Measurements from ENCODE around the gene LRRC19.
A peak's percentile ranks its signal among the peaks of the same experiment; 100 is the strongest.

The LRRC19 gene, protein sequence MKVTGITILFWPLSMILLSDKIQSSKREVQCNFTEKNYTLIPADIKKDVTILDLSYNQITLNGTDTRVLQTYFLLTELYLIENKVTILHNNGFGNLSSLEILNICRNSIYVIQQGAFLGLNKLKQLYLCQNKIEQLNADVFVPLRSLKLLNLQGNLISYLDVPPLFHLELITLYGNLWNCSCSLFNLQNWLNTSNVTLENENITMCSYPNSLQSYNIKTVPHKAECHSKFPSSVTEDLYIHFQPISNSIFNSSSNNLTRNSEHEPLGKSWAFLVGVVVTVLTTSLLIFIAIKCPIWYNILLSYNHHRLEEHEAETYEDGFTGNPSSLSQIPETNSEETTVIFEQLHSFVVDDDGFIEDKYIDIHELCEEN

DNA sequence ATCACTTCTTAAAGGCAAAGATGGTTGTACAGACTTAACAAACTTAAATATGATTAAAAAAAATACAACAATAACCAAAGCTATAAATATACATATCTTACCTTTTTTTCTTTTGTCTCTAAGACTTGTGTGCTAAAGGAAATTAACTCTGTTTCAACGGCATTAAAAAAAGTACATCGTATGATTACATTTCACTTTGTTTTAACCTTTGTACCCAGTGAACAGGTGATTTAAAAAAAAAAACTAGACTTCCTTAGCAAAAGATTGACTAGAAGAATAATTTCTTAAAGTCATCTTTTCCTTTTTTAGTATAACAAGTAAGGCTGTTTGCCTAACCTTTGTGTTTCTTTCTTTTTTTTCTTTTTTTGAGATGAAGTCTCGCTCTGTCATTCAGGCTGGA, at the start of gene LRRC19:
Gene LRRC19, minus strand, starts transcription at position 182 of the 400 bp plus-strand sequence. CDS start 5,978 bp downstream, outside the sequence.
- DNase-seq: no peak

DNA sequence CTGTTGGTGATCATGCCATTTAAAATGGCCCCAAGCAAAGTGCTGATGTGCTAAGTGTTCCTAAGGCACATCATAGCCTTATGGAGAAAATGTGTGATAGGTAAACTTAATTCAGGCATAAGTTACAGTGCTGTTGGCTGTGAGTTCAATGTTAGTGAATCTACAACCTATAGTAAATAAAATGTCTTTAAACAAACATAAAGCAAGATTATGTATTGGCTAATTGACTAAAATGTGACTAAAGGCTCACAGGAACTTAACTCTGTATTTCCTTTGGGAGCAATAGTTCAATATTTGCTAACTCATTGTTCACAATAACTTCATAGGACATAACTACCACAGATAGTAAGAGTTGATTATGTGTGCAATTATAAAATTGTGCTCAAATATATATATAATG, 49.4 kb upstream of the LRRC19 start:
- no peak for DNase-seq

DNA sequence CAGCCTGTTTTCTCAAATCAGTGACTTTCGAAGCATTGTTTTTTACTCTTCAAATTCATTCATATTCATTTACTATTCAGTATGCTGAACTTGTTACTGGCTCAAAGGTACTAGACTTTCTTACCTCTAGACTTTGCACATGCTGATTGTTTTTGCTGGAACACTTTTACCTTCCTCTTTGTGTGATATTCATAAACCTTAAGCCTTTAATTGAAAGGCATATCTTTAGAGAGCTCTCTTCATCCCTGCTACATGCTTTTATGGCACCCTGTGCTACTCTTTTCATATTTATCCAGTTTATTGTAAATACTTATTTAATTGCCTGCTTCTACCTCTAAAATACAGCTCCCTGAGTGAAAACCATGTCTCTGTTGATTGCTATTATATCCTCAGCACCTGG, 48.7 kb upstream of the LRRC19 start:
- no peak for DNase-seq

DNA sequence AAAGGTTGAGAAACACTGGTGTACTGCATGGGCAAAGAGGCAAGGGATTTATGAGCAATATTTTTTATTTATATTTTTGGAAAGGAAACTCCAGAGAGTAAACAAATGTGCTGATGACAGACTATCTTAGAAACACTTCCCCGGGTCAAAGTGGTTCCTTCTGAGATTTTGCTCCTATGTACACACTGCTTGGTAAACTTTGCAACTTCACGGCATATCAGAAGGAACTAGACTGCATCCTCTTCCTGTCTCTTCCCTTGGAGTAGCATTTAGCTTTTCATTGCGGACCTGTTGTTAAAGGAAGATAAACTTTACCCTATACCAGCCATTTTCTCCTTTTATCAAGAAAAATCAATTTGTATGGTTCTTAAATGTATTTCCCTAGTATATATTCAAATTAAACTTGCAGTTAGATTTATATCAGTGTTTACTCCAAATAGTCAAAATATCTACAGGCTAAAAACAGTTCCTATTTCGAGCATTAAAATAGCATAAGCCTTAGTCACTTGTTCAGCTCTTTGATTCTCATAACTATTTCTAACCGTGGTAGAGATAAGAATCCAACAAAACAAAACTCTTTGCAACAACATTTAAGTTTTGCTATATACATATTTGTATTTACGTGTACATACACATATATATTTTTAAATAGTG, 48.0 kb upstream of the LRRC19 start:
- DNase-seq: no peak

DNA sequence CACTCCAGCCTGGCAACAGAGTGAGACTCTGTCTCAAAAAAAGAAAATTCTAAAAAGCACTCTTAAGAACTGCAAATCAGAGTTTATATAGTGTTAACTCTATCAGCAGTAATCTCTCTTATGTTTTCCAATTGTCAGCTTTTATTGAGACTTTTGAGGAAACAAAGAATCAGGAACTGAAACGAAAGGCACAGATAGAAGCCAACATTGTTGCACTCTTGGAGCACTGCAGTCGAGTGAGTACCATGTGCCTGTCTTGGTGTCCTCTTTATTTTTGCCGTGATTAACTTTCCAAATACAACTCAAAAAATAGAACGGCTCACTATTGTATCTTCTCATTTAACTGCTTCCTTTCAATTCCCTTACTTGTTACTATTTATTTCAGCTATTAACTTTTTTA, 41.7 kb upstream of the LRRC19 start:
- DNase-seq: peak; percentile 32

DNA sequence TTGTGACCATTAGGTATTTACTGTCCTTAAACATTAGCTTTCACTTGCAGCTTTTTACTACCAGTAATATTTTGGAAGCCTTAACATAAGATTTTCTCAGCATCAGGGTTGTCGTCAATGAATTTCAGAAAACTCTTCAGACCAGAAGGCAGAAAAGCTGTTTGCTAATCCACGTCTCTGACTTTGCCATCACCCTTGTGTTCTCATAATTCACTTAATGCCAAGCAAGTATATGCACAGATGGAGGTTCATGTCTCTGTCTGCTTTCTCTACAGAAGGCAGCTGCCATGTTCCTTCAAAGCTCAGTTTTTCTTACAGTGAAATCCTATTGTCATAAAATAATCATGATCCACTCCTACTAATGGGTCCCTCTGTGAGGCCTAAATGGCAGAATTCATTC, 37.7 kb upstream of the LRRC19 start:
- DNase-seq: no peak

DNA sequence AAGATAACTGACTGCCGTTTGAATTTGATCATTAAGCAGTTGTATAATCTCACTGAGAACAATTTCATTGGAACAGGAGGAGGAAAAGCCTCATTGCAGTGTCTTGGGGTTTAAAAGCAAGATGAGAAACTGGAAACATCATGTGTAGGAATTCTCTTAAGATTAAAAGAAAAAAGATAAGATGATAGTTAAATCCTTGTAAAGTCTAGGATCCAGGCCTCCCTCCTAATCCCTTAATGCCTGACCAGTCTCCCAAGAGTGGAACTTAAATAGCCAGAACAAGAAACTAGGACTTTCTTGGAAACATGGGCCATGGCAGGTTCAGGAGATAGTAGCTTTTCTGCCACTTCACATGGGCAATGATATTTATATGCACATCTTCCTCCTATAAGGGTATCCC, 37.0 kb upstream of the LRRC19 start:
- no peak for DNase-seq

DNA sequence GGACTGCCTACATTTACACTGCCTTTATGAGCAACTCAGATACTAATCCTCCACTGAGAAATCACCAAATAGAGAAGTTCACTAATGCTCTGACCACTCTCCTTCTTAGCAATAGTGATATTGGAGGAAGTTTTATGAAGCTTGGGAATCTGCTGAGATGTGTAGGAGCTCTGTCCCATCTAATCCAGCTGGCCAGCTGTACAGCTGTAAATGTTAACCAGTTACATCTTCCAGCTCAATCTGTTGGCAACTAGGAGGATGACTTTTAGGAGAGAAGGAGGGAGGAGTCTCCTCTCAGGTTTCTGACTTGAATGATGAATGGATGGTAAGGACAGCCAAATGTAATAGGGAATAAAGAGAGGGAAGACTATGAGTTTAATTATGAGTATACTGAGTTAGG, 36.3 kb upstream of the LRRC19 start:
- no peak for DNase-seq

DNA sequence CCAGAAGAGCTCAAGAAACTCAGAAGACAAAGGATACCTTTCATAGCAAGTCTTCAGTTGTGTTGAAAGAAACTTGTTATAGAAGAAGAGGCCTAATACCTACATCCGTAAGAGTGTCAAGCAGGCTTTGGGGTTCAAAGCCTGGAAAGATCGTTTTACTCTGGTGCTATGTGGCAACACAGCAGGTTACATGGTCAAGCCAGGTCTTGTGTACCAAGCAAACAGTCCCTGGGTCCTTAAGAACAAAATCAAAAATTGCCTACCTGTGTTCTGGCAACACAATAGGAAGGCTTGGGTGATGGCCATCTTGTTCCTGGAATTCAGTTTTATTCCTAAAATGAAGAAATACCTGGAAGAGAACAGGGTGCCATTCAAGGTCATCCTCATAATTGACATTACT, 32.0 kb upstream of the LRRC19 start:
- no peak for DNase-seq

DNA sequence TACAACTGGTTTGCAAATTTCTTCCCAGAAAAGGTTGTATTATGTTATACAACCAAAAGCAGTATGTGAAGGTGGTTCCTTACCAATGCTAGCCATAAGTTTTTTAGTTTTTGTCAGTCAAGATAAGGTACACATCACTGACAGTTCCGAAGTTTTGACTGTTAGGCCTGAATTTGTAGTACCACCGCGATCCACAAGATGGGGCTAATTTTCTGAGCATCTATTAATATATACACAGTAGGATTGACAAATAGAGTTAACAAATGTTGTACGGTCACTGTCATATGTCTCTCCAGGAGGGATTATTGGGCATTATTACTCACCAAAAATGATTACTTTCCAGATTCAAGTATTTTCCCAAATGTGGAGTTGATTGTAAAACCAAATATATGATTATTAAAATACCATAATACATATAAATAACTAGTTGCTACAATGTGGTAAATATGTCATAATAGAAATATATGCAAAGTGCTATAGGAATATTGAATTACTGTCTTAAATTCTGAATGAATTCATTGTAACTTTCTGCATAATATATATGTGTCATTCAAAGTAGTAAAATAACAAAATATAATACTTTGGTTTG, 28.4 kb upstream of the LRRC19 start:
- DNase-seq: peak; percentile 72

DNA sequence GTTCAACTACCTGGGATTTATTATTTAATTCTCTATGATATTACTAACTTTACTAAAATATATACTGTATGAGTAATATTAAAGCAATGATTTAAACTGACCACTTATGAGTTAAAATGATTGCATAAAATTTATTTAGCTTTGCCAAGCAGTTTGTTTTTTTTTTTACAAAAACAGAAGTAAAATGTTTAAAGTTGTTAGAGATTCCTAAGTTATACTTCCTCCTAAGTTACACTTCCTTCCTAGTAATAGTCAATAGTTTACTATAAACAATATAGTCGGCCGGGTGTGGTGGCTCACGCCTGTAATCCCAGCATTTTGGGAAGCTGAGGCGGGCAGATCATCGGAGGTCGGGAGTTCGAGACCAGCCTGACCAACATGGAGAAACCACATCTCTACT, 23.7 kb upstream of the LRRC19 start:
- DNase-seq: no peak

DNA sequence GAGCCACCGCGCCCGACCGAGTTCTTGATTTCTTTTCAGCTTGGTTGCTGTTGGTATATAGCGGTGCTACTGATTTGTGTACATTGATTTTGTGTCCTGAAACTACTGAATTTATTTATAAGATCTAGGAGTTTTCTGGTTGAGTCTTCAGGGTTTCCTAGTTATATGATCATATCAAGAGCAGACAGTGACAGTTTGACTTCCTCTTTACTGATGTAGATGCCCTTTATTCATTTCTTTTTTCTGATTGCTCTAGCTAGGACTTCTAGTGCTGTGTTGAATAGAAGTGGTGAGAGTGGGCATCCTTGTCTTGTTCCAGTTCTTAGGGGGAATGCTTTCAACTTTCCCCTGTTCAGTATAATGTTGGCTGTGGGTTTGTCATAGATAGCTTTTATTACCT, 17.4 kb upstream of the LRRC19 start:
- no peak for DNase-seq

DNA sequence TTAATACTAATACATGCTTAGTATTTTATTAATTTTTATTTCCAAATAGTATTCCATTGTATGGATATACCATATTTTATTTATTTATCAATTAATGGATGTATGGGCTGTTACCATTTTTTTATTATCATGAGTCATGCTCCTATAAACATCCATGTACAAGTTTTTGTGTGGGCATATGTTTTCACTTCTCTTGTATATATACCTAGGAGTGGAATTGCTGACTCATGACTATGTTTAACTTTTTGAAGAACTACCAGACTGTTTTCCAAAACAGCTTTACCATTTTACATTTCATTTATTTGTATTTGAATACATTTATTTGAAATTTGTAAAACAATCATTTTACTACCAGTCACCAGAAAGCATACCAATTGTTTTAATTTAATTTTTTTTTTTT, 14.1 kb upstream of the LRRC19 start:
- DNase-seq: no peak

DNA sequence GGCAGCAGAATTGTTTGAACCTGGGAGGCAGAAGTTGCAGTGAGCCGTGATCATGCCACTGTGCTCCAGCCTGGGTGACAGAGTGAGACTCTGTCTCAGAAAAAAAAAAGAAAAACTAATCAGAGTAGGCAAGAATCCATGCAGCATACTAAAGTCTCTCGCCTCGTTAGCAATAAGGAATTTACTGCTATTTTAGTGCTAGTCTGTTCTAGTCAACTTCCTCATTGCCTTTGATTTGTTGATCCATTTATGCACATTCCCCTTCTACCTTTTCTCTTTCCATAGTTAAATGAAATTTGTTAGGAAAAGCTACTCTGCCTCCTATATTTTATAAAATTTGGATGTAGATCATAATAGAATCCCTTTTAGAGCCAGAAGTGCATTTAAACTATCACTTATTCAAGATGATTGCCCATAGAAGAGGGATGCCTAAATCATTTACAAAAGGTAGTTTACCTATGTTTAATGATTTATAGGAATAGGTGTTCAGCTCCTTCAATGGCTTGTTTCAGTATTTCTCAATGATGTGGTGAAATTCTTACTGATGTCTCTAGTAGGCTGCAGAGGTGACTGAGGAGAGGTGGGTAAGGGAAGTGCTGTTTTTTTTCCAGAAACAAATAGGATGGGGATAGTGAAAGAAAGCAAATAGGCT, 1.9 kb downstream of the LRRC19 start:
- no peak for DNase-seq

DNA sequence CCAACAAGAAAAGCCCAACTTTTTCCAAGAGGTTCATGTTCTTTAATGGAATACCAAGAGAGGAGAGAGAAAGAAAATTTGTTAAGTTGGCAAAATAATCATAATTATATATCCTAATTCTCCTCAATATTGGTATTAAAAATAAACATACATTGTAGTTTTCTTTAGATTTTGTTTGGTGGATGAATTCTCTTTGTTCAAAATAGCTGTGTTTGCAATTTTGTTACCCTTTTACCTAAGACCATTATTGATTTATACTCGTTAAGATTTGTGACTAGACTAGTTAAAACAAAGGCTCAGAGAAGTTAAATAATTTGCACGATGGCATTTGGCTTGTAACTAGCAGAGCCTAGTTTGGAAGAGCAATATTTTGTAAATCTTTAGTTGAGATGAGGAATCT, 9.7 kb downstream of the LRRC19 start:
- no peak for DNase-seq

DNA sequence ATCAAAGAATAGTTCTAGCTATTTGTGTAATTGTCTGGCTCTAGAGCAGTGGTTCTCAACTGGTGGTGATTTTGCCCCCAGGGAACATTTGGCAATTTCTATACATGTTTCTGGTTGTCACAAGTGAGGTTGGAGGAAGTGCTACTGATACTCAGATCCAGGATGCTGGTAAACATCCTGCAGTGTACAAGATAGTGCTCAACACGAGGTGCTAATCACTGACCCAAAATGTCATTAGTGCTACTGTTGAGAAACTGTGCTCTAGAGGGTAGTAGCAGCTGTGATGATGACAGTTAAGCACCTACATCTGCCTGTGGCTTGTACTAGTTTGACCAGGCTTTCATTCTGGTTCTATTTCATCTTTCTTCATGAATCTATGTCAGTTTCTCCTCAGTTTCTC, 22.1 kb downstream of the LRRC19 start:
- no peak for DNase-seq

DNA sequence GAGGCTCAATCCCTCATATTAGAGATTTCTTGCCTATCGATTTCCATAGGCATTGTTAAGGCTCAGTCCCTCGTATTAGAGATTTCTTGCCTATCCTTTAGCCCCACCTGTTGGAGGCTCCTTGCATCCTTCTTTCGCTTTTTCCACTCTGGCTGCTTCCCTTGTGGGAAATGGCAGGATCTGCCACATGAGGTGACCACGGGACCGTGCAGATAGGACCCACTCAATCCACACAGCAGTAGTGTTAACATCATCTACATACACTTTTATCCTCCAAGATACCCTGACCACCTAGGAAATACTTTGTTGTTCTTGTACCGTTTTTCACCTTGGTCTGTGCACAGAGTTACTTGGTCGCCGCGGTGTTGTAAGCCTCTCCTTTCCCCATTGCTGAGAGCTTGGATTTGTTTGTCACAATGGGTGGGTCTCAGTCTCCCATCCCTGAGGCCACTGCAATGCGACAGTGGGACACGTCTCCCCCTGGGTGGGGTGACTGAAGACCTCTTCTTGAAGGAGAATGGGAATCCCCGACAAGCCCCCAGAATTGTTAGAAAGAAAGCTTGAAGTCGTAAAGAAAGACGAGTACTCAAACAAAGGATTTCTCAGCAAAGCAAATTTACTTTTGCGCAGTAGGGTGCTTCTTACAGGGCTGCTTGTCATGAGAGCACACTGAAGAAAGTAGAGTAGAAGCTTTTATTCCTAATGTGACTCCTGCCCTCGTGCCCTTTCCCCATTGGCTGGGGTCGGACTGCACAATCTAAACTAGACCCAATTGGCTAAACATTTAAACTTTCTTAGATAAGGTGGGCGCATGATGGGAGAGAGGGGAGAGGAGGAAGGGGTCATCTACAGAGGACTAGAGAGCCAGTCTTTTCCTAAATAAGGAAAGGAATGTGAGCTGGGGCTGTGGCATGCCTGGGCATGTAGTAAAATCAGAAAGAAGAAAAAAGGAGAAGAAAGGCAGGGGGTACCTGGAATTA, 29.5 kb downstream of the LRRC19 start:
- DNase-seq: peak; percentile 67

DNA sequence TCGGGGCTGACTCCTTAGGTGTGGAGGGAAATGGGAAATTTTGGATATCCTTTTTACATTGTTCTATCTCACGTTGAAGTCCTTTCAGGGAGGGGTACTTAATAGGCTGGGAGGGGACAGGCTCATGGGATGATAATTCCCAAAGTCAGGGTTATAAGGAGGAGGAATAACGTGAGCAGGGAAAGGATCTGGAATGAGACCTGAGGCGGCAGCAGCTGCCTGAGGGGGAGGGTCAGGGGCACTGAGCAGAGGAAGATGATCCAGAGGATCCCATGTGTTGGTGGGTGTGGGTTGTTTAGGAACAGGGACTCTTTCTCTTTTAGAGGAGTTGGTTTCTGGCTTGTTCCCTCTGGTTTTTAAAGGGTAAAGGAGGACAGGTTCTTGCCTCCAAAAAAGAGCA, 30.5 kb downstream of the LRRC19 start:
- DNase-seq: no peak

DNA sequence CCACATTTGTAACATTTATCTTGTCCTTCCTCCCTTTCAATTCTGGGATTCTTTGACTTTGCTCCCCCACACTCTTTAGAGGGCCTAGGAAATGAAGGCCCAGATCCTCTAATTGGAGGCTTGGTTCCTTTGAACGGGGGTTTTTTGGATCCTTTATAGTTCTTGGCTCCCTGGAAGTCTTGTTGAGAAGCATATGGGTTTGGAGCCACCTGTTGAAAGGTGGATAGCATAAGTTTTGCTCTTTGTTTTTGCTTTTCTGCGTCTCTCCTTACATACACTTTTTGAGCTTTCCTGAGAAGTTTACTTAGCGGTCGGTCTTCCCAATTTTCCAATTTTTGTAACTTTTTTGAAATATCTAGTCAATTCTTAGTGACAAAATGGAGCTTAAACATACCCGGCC, 31.5 kb downstream of the LRRC19 start:
- DNase-seq: no peak

DNA sequence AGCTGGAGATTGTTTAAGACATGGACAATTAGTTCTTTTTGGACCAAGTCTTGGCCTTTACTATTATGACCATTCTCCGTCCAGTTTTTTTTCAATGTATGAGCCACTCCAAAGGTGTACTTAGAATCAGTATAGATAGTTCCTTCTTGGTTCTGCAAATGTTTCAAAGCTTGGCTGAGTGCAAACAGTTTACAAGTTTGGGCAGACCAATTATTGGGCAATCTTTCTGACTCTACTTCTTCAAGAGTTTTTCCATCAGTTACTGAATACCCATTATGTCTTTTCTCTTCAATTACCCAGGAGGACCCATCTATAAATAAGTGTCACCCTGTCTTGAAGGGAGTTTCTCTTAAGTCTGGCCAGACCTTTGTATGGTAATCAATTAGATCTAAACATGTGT, 33.8 kb downstream of the LRRC19 start:
- no peak for DNase-seq

DNA sequence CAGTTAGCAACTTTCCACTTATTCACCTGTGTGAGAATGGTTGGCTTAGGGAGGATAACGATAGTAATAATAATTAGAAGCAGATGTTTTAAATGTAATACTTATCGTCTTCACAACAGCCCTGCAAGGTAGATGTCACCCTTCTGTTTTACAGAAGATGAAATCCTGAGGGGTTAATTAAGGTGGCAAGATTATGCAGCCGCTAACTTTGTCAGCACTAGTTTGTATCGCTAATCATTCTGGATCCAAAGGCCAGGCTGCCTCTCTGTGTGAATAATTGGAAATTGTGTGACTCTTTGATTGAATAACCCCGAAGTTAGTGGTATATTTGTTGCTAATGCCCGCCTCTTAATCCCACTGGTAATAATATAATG, 48.6 kb downstream of the LRRC19 start:
- no peak for DNase-seq

Data from suppressor macrophage treated with lipopolysaccharide for 4 hours (primary cell).